Psoas muscle (tissue), 8 donors: ENCODE measurements around the gene SPTBN5. TPM values are rescaled to one million over a fixed set of nuclear protein-coding genes. Genes with fewer than 3 reads are reported as not detected.

Experiments used
- ATAC-seq, 4 donors: fragments of 200-7000 bp; cut with Tn5 transposase; one replicate each; pipeline ENCODE4 v1.9.1; 2020; ENCODE audit warnings: moderate library complexity in 3 of 4, mild to moderate bottlenecking in 2 of 4
- DNase-seq, 2 donors: peaks; one replicate each; pipeline ENCODE4 v3.0.0-alpha.2; 2020
- H3K27ac ChIP-seq: fragments of 200-600 bp; one replicate; pipeline ENCODE4 v1.8.0; 2022
- H3K27me3 ChIP-seq, 3 donors: fragments of 200-600 bp in 1 of 3; one replicate each; pipeline versions ENCODE4 v1.6.1 to v1.8.0; 2013 to 2022; ENCODE audit warnings: low read length in 2 of 3, mild to moderate bottlenecking in 2 of 3, moderate library complexity in 1 of 3; ENCODE audit not compliant: insufficient read depth in 3 of 3
- H3K36me3 ChIP-seq, 2 donors: fragments of 200-600 bp in 1 of 2; one replicate each; pipeline versions ENCODE4 v1.6.1 to v1.8.0; 2013 to 2022; ENCODE audit warnings: low read depth in 1 of 2, mild to moderate bottlenecking in 1 of 2, moderate library complexity in 1 of 2; ENCODE audit not compliant: insufficient read depth in 1 of 2
- H3K4me1 ChIP-seq: fragments of 200-600 bp; one replicate; pipeline ENCODE4 v1.8.0; 2022
- H3K4me3 ChIP-seq: fragments of 200-600 bp; one replicate; pipeline ENCODE4 v1.8.0; 2022; ENCODE audit warnings: mild to moderate bottlenecking
- H3K9me3 ChIP-seq: fragments of 200-600 bp; one replicate; pipeline ENCODE4 v1.8.0; 2022
- WGBS, 3 donors: extraction: QIAGEN DNeasy Blood & Tissue Kit; methylation state at CpG; one replicate each; pipeline versions ENCODE4 v1.1.6 to v1.1.7; 2013; 5-methylcytosine and 5-hydroxymethylcytosine counted together
- intact Hi-C, 2 donors: fragments of 100-400 bp; cut with DNase I; formaldehyde crosslinking; loops; one replicate each; pipeline versions ENCODE4 v1.11.0 to v1.14.2; 2022
- polyA plus RNA-seq, 3 donors: library from polyadenylated mRNA; stranded (reverse); fragments of 200-250 nt; gene quantifications; one replicate each; pipeline ENCODE4 v1.2.3, GENCODE V29; 2013
- total RNA-seq, 4 donors: library from RNA; stranded (reverse); fragmentation: NEBNext Ultra II Directional in 2 of 4; extraction: Animal tissue kit (Norgen Biotek cat#: 25700) in 2 of 4; gene quantifications; one replicate each; pipeline versions ENCODE4 v1.2.1 to v1.2.4, GENCODE V29; 2021 to 2023
- TF ChIP-seq, protein P1 (sequence below): fragments of 200-600 bp; IDR thresholded peaks from one replicate; pipeline ENCODE4 v1.8.0; 2022; ENCODE audit warnings: antibody characterized with exemption
- donor health status: healthy with polysubstance abuse.
- donor health status: DM: no; HTN: no; CAD: no; lungs with moderate emphysema.
- donor health status: Bipolar disorder and iron deficiency.
- donor health status: healthy.
- donor health status: DM: yes; HTN: yes; CAD: no.
- donor health status: DM: no; HTN: no; CAD: no.
- donor health status: DM: no; HTN: no; CAD: no.
- donor health status: DM: yes; HTN: yes; CAD: no.

SPTBN5 gene
- total and polyA plus RNA-seq, 7 donors = 0.10 to 0.47 (median 0.22) TPM

DNA sequence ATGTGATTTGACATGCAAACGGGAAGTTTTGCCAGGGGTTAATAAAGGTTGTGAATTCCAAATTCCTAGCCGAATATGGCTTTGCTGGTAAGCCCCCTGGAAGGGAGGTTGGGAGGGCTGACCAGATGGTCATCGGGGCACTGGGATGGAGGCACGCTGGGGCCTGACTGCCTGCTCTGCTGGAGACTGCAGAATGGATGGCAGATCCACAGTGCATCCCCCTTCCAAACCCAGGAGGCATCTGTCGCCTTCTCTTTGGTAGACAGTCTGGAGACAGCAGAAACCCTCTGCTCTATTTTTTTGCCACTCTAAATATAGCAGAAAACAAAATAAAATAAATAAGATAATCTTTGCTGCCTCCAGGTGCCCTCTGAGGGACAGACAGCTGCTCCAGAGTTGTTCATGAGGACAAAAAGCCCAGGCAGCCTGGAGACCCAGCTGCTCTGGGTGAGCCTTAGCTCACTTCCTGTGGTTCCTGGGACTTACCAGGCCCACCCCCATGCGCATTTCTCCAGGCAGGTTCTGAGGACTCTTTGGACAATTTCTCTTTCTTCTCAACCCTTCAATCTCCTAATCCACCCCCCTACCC is 6.1 kb upstream of the SPTBN5 start:
- Histone ChIP-seq H3K4me3 (no peak overlapping the region), H3K9me3 (no peaks in the 10 kb centered on the region), H3K27ac (no peak overlapping the region), H3K36me3 (peaks cover 0 to 12% of the 10 kb centered on the region in 2 donors), H3K27me3 (no peaks in the 10 kb centered on the region), H3K4me1 (peaks cover 5% of the 10 kb centered on the region)
- 61 to 69% (median 68%) methylated on average over 6 of the region's 6 CpGs for WGBS, 3 donors
- intact Hi-C loops = loop anchor here in 1 of 2 donors (10.0 kb wide), 1 partner anchor 125 kb away; the partner anchor contains the start of gene MAPKBP1
- DNase-seq = no peak
- TF ChIP-seq, protein P1, sequence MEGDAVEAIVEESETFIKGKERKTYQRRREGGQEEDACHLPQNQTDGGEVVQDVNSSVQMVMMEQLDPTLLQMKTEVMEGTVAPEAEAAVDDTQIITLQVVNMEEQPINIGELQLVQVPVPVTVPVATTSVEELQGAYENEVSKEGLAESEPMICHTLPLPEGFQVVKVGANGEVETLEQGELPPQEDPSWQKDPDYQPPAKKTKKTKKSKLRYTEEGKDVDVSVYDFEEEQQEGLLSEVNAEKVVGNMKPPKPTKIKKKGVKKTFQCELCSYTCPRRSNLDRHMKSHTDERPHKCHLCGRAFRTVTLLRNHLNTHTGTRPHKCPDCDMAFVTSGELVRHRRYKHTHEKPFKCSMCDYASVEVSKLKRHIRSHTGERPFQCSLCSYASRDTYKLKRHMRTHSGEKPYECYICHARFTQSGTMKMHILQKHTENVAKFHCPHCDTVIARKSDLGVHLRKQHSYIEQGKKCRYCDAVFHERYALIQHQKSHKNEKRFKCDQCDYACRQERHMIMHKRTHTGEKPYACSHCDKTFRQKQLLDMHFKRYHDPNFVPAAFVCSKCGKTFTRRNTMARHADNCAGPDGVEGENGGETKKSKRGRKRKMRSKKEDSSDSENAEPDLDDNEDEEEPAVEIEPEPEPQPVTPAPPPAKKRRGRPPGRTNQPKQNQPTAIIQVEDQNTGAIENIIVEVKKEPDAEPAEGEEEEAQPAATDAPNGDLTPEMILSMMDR = no peak
- ATAC-seq = no peak

DNA sequence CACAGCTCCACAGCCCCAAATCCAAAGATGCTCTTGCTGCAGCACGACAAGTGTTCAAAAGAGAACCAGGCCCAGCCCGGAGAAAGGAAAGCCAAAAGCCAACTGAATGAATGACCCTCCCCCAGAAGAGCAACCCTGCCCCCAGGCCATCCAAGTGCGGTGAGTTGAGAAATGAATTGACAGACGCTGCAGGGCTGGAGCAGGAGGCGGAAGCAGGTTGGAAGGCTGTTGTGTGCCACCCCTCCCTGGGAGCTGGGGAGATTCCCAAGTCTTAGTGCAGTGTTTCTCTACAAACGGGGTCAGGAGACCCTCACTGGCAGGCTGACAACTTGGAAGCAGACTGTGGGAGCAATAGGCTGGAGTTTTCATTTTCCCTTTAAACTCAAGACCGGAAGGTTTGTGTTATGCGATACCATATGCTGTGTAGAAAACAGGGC is 3.5 kb upstream of the SPTBN5 start:
- peaks cover 8% of the 10 kb centered on the region for H3K4me1 ChIP-seq
- 77 to 82% (median 79%) methylated on average over 8 of the region's 8 CpGs for WGBS, 3 donors
- DNase-seq (no peak), ATAC-seq (no peak)
- TF ChIP-seq, protein P1 = no peak
- H3K9me3 ChIP-seq = no peaks in the 10 kb centered on the region
- H3K4me3 ChIP-seq = no peak overlapping the region
- H3K36me3 ChIP-seq = peaks cover 0 to 12% of the 10 kb centered on the region in 2 donors
- H3K27ac ChIP-seq = no peak overlapping the region
- intact Hi-C loops = no loop called here
- no peaks in the 10 kb centered on the region for H3K27me3 ChIP-seq

DNA sequence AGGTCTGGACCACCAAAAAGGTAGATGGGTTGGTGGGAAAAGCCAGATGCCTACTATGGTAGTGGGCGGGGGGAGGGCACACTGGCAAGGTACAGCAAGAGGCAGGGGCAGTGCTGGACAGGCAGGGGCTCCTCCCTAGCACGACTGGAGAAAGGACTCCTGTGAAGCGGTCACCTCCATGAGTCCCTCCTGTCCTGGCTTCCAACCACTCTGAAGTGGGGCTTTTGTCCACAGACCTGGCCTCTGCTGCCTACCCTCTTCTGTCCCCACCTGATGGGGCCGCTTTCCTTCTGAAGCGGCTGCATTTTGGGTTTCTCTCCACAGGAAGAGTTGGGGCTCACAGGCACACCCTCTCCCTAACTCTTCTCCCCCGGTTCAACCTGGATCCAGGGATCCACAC is 2.7 kb upstream of the SPTBN5 start:
- TF ChIP-seq, protein P1 = no peak
- 90 to 98% (median 93%) methylated on average over 5 to 6 of the region's 6 CpGs for WGBS, 3 donors
- no peak for ATAC-seq
- DNase-seq = no peak
- peaks cover 8% of the 10 kb centered on the region for H3K4me1 ChIP-seq
- H3K27me3 ChIP-seq = no peaks in the 10 kb centered on the region
- no peak overlapping the region for H3K4me3 ChIP-seq
- intact Hi-C loops = no loop called here
- H3K36me3 ChIP-seq = peaks cover 0 to 12% of the 10 kb centered on the region in 2 donors
- no peak overlapping the region for H3K27ac ChIP-seq
- H3K9me3 ChIP-seq = no peaks in the 10 kb centered on the region

DNA sequence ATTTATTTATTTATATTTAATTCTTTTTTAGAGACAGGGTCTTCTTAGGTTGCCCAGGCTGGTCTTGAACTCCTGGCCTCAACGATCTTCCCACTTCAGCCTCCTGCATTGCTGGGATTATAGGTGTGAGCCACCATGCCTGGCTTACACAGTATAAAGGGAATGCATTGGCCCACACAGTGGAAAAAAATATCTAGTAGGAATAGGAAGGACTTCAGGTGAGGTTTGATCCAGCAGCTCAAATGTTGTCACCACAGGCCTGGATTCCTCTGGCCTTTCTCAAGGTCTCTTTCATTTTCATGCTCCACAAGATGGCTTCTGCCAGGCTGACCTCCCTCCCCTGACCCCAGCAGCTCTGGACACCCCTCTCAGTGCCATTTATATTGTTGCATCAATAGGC is 2.1 kb upstream of the SPTBN5 start:
- TF ChIP-seq, protein P1 = no peak
- peaks cover 0 to 12% of the 10 kb centered on the region in 2 donors for H3K36me3 ChIP-seq
- ATAC-seq (no peak), DNase-seq (no peak)
- H3K4me1 ChIP-seq = peaks cover 8% of the 10 kb centered on the region
- no peaks in the 10 kb centered on the region for H3K9me3 ChIP-seq
- intact Hi-C loops = no loop called here
- H3K27me3 ChIP-seq = no peaks in the 10 kb centered on the region
- no peak overlapping the region for H3K4me3 ChIP-seq
- 95 to 100% (median 98%) methylated on average over 1 of the region's 1 CpG for WGBS, 3 donors
- no peak overlapping the region for H3K27ac ChIP-seq

DNA sequence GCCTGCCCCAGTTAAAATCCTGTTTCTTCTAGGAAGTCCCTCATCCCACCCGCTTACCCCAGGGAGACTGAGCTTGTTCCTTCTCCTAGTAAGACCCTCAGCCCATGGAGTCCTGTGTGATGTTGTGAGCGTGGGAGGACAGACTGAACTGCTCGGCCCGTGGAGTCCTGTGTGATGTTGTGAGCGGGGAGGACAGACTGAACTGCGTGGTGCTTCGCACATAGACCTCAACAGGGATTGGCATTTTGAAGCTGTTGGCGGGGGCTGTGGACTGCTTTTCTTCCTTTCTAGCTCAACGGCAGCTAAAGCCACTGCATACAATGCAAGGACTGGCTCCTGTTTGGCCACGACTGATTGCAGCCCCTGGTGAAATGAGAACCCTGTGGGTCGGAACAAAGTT is 1.6 kb upstream of the SPTBN5 start:
- no peaks in the 10 kb centered on the region for H3K9me3 ChIP-seq
- TF ChIP-seq, protein P1 = no peak
- ATAC-seq (no peak), DNase-seq (no peak)
- H3K27me3 ChIP-seq = no peaks in the 10 kb centered on the region
- WGBS, 3 donors = 93 to 97% (median 93%) methylated on average over 11 of the region's 11 CpGs
- H3K36me3 ChIP-seq = peaks cover 0 to 8% of the 10 kb centered on the region in 2 donors
- peaks cover 8% of the 10 kb centered on the region for H3K4me1 ChIP-seq
- no peak overlapping the region for H3K4me3 ChIP-seq
- intact Hi-C loops = no loop called here
- H3K27ac ChIP-seq = no peak overlapping the region
